ENCODE results near the gene SEMA4C.

DNA sequence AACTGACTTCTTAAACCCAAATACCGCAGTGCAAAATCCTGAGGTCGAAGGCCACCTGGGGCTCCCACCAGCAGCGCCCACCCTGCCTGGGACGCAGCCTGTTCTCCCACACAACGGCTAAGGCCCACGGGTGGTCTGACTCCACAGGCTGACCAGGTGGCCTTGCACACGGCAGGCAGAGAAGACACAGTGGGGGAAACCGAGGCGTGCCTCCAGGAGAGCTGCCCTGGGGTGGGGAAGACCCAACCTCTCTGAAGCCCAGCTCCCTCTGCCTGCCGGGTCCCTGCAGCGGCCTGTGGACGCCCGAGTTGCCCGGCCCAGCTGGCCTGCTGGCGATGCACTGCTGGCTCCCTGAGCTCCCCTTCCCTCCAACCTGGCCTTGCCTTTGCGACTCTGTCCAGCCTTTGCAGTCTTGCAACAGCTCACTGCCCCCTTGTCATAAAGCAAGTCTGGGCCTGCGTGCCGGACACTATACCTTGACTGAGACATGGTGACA is 9.7 kb upstream of the SEMA4C start:
- TF ChIP-seq, protein P1, sequence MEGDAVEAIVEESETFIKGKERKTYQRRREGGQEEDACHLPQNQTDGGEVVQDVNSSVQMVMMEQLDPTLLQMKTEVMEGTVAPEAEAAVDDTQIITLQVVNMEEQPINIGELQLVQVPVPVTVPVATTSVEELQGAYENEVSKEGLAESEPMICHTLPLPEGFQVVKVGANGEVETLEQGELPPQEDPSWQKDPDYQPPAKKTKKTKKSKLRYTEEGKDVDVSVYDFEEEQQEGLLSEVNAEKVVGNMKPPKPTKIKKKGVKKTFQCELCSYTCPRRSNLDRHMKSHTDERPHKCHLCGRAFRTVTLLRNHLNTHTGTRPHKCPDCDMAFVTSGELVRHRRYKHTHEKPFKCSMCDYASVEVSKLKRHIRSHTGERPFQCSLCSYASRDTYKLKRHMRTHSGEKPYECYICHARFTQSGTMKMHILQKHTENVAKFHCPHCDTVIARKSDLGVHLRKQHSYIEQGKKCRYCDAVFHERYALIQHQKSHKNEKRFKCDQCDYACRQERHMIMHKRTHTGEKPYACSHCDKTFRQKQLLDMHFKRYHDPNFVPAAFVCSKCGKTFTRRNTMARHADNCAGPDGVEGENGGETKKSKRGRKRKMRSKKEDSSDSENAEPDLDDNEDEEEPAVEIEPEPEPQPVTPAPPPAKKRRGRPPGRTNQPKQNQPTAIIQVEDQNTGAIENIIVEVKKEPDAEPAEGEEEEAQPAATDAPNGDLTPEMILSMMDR (IDR thresholded peaks at IDR 0.05): no peak
- TF ChIP-seq ZFX (IDR thresholded peaks at IDR 0.05; ENCODE audit: borderline replicate concordance): no peak
